ENCODE data around the gene RCC2.

The RCC2 gene

DNA sequence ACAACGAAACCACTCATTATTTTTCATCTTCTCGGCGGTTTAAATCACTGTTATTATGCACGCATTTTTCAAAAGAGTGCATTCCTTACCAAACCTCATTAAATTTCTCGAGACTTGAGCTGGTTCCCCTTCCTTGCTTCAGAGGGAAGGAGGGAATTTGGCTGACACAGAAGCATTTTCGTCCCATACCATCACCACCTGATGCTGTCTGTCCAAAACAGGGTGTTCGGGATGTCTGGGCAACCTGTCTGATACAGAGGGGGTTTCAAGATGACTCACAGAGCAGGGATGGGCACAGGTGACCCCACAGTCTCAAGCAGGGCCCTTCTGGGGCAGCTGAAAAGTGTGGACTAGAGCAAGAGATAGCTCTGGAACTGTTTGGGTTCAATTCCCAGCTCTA lies 12.3 kb upstream of the RCC2 start:
- H3K4me3 ChIP-seq (ENCODE audit: low read length), result no peak overlapping the region
- no peak for DNase-seq (ENCODE audit: low read depth, low spot score)

DNA sequence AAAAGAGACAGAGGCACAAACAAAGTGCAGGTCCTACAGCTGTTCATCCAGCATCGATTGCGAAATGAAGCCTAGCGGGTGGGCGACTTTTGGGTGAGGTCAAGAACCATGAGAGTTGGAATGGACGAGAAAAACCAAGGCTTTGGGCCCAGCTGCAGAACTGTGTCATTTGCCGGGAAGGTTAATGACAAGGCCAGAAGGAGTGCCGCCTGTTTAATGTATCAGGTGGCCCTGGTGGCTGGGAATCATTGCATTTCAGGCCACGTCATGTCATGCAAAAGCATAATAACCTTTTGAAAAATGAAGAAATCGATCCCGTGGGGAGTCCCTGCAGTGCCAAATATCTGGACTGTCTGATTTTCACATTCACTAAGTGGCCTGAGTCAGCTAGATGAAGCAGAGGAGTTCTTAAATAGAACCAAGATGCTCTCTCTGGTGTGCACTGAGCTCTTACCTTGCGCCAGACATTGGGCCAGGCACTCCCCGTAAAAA lies 8.1 kb upstream of the RCC2 start:
- no peak overlapping the region for H3K4me3 ChIP-seq (ENCODE audit: low read length)
- DNase-seq (ENCODE audit: low read depth, low spot score), result no peak

DNA sequence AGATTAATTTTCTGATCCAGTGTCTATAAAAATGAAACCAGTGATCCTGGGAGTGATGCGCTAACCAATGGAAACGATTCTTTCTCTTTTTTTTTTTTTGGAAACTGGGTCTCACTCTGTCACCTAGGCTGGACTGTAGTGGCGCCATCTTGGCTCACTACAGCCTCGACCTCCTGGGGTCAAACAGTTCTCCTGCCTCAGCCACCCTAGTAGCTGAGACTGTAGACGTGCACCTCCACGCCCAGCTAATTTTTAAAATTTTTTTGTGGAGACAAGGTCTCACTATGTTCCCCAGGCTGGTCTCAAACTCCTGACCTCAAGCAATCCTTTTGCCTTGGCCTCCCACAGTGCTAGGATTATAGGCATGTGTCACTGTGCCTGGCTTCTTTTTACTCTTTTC lies 3.4 kb upstream of the RCC2 start:
- H3K4me3 ChIP-seq (ENCODE audit: low read length), result no peak overlapping the region
- no peak for DNase-seq (ENCODE audit: low read depth, low spot score)

DNA sequence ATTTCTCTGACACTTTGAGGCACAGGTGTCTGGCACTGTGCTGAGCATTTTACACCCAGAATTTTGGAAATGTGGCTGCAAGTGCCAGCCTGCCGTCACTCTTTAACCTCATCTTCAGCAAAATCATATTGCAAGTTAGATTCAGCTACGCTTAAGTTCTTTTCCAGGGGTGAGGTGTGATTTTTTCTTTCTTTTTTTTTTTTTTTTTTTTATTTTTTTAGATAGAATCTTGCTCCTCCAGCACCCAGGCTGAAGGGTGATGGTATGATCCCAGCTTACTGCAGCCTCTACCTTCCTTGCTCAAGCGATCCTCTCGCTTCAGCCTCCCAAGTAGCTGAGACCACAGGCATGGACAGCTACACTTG lies 2.5 kb upstream of the RCC2 start:
- no peak overlapping the region for H3K4me3 ChIP-seq (ENCODE audit: low read length)
- no peak for DNase-seq (ENCODE audit: low read depth, low spot score)

DNA sequence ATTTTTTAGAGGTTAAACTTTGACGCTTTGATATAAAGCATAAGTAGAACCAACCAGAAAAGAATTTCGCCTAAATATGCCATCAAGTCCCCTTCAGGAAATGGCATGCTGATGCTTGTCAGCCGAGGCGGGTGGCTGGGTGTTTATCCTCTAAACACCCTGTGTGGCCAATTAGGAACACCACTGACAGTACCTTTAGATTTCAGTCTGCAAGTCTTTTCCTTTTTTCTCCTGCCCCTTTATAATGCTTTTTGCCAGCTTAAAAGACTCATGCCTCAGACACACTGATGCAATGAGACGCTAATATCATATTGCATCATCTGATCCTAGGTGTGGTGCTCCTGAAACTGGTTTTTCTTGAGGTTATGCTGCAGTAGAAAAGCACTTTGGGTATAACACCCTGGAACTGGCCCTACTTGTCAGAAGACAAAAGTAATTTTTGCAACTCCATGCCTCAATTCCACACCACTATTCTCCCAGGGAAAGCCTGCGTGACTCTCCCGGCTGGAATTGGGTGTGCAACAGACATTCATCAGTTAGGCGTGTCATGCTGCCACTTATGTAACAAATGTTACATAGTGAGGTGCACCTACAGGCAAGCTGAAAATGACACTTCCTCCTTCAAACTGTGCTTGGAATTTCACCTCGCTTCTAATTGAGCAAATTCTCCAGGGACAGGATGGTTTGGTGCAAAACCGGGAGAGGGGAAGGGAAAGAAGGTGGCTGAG lies 2.0 kb upstream of the RCC2 start:
- DNase-seq (ENCODE audit: low read depth, low spot score), result no peak

DNA sequence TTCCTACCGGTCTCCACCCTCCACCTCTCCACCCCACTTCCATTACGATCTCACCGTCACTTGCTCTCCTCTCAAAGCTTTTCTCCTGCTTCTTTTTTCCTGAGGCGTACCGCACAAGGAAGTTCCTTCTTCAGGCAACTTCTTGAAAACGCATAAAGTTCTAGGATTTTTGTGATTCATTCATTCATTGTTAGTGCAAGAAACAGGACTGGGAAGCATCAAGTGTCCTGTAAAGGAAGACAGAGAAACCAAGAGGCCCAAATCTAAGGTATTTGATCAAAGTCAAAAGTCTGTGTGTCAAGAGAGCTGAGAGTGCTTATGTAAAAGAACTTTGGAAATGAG lies 1.3 kb upstream of the RCC2 start:
- DNase-seq (ENCODE audit: low read depth, low spot score), result no peak
- H3K4me3 ChIP-seq (ENCODE audit: low read length), result no peak overlapping the region

More for the DNA sequence above, 2.0 kb upstream of the RCC2 start:
- H3K4me3 ChIP-seq (ENCODE audit: low read length), result no peak overlapping the region

DNA sequence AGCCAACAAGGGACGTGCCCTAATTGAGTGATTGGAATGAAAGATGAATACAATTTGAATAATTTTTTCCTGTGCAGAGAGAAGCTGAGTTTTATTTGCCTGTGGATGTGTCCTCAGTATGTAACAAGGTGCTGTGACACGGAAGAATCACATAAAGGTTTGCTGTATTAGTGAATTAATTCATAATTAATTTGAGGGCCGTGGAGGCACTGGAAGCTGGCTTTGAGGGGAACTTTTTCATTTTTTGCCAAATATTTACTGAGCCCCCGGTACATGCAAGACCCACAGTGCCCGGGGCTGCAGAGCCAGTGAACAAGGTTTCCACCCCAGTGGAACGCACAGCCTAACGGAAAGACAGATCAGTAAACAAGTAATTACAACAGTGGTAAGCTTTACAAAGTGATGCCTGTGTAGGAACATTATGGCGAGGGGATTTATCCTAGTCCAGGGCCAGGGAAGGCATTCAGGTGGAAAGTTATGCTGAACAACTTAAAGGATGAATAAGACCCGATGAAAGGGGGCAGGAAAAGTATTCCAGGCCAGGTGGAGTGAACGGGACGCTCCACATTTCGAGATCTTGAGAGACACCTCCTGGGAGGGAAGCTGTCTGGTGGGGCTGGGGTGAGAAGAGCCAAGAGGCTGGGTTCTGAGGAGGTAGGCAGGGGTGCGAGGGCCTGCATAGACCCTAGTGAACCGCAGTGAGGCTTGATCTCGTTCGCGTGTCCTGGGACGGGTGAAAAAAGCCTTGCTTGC lies 773 bp upstream of the RCC2 start:
- H3K4me3 ChIP-seq (ENCODE audit: low read length), result peak overlapping the region; percentile 63
- DNase-seq (ENCODE audit: low read depth, low spot score), result no peak

DNA sequence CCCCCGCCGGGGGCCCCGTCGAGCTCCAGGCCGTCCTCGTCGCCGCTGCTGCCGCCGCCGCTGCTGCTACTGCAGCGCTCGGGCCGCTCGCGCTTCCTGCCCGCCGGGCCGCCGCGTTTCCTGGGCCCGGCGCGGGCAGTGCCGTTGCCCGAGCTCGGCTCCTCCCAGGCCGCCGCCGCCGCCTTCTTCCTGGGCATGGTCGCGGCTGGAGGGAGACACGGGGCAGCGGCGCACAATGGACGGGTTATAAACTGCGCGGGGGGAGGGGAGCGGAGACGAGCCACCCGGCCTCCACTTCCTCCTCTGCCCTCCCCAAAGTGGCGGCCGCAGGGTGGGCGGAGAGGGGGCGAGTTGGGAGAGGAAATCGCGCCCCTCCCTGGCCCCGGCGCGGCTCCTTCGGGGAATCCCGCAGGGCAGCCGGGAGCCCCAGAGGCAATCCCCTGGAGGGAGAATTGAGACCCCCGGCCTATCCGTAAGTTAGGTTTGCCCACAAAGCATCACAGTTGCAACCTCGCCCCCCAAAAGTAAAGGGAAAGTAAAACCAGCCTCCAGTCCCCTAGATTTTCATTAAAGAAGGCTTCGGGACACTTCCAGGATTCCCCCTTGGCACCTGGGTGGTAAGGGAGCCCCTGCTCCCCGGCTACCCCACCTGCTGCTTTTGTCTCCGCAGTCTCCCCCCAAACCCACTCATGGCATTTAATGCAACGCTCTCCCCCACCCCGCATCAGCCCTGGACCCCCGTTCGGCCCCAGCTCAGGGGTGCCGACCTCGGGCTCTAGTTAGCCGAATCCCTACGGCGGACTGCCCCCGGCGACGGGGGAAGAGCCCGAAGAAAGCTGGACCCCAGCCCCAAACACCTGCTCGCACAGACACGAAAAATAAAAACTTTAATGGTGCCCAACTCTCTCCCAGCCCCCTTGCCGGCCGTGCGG lies 893 bp downstream of the RCC2 start:
- peak overlapping the region; percentile 89 for H3K4me3 ChIP-seq (ENCODE audit: low read length)
- peak; percentile 52 for DNase-seq (ENCODE audit: low read depth, low spot score)

DNA sequence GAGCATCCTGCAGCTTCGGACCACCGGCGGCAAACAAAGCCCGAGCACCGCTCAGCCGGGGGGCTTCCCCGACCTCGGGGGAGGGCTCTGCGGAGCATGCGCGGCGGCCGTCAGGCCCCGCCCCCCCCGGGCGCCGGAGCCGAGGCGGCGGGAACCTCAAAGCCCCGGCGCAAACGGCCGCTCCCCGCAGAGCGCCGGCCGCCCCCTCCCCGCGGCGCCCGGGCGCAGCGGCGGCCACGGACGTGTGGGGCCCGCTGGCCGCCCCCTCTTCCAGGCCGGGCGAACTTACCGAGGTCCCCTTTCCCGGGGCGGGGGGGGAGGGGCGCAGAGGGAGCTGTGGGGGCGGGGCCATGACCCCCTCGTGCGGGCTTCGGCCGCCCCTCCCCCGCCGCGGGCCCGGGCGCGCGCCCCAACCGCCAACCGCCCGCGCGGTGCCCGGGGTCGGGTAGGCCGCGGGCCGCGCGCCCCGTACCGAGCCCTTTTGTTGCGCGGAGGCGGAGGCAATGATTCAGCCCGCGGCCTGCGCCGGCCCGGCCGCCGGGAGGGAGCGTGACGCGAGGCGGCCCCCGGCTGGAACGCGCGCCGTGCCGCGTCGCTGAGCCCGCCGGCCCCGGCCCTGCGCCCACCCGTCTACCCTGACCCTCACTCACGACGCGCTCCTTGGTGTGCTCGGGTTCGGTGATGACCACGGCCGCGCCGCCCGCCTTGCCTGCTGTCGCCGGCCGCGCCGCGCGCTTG lies 1.7 kb downstream of the RCC2 start:
- DNase-seq (ENCODE audit: low read depth, low spot score), result no peak

DNA sequence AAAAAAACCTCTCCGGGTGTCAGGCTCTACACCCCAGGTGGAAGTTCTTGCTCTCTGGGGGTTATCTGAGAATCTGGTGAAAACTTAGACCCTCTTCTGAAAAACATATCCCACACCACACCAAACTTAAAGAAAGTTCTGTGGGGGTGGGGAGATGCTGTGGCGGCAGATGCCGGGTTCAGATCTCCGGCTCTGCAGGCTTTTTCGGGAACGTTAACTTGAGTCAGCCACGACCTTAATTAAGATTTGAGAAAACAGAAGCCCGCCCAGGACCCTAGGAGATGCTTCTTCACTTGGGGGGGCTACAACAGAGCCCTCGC lies 2.3 kb downstream of the RCC2 start:
- H3K4me3 ChIP-seq (ENCODE audit: low read length), result peak overlapping the region; percentile 71
- no peak for DNase-seq (ENCODE audit: low read depth, low spot score)

More for the DNA sequence above, 1.7 kb downstream of the RCC2 start:
- H3K4me3 ChIP-seq (ENCODE audit: low read length), result peak overlapping the region; percentile 89

DNA sequence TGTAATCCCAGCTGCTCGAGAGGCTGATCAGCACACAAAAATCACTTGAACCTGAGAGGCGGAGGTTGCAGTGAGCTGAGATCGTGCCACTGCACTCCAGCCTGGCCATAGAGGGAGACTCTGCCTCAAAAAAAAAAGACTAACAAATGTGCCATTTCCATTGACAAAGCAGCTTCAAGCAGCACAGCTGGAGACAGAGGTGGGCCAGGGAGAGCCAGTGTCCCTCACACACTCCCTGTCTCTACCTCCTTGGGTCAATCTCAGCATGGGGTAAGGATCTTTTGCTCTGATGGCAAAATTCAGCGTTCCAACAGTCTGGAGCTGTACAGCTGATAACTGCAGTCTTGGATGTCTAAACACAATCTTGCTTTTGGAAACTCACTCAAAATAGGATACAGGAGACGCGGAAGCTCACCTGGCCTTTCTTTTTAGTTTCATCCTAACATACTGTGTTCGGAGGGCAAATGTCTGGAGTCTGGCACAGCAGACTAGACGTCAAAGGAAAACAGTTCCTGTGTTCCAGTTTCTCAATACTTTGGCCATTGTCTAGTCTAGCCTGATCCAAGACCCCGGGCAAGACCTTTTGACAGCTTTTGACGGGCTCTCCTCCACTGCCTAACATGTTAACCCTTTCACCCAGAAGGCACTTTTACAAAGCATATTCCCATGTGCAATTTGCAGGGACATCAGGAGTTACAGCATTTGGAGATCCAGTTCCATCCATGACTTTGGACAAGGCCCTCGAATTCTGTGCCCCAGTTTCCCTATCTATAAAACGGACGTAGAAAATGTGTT lies 2.9 kb downstream of the RCC2 start:
- peak overlapping the region; percentile 71 for H3K4me3 ChIP-seq (ENCODE audit: low read length)
- DNase-seq (ENCODE audit: low read depth, low spot score), result no peak

DNA sequence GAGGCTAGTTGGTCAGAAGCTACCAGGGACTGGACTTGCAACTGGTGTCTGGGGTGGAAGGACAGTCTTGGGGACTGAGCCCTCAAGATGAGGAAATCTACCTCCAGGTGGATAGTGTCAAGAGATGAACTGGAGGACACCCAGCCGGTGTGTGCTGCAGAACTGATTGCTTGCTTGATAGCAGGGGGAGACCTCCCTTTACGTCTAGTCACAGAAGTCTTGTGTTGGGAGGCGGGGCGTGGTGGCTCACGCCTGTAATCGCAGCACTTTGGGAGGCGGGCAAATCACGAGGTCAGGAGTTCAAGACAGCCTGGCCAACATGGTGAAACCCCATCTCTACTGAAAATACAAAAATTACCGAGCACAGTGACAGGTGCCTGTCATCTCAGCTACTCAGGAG lies 4.9 kb downstream of the RCC2 start:
- DNase-seq (ENCODE audit: low read depth, low spot score), result no peak
- no peak overlapping the region for H3K4me3 ChIP-seq (ENCODE audit: low read length)

DNA sequence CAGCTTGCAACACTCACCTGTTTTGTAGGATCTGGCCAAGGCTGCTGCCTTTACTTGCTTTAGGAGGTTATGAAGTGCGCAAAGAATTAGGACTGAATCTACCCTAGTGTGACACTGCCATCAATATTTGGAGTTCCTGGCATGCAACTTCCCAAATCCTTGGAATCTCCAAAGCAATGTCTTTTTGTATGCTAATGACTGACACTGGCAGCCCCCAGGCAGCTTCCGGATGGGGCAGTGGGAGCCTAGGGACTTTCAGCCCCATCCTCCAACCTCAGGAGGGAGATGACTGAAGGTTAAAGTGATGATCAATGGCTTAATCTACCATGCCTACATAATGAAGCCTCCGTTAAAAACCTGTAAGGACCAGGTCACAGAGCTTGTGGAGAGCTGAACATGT lies 5.5 kb downstream of the RCC2 start:
- DNase-seq (ENCODE audit: low read depth, low spot score), result no peak
- no peak overlapping the region for H3K4me3 ChIP-seq (ENCODE audit: low read length)

DNA sequence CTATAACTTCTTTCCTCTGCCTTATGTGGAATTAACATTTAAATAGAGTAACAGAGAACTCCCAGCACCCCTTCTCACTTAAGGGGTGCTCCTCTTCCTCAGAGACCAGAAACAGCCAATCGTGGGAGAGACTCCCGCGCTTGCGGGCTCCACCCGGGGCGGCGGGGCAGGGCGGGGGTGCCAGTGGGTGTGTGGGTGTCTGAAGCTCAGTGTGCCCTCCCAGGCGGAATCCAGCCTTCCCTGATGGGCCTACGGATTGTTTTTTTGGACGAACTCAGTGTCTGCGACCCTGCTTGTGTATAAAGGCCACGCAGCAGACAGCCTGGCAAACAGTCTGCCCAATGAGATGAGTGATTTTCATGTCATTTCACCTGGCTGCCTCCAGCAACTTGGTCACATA lies 6.2 kb downstream of the RCC2 start:
- no peak overlapping the region for H3K4me3 ChIP-seq (ENCODE audit: low read length)
- DNase-seq (ENCODE audit: low read depth, low spot score), result no peak

DNA sequence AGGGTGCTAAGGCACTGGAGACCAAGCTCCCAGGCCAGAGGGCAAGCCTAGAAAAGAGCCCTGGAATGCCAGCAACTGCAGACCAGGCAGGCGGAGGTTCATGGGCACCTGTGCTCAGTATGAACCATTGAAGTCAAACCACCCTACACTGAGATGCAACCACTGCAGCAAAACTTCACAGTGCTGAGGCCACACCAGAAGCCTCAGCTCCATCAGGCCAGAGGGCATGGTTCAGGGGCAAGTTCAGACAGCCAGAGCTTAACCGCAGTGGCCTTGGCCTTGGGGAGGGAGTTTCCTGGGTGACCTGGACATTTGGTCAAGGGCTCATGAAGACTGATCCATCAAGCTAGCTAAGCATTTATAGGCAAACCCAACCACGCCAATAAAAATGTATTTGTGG lies 7.1 kb downstream of the RCC2 start:
- DNase-seq (ENCODE audit: low read depth, low spot score), result no peak
- H3K4me3 ChIP-seq (ENCODE audit: low read length), result no peak overlapping the region

DNA sequence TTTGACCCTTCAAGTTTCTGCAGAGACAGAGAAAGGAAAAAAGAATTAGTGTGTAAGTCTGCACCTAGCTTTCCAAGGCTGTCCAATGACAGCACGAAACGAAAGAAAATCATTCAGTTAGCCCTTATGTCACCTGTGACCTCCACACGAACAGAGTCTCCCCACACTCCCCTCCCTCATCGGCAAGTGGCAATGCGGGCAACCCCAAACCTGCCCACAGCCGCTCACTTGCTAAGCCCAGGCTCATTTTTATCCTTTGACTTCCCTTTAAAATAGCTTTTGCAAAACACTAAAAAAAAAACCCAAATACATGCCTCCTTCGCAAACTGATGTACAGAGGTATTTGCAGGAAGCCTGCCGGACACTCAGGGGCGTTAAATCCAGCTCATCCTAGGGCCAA lies 10.3 kb downstream of the RCC2 start:
- no peak for DNase-seq (ENCODE audit: low read depth, low spot score)
- H3K4me3 ChIP-seq (ENCODE audit: low read length), result no peak overlapping the region

DNA sequence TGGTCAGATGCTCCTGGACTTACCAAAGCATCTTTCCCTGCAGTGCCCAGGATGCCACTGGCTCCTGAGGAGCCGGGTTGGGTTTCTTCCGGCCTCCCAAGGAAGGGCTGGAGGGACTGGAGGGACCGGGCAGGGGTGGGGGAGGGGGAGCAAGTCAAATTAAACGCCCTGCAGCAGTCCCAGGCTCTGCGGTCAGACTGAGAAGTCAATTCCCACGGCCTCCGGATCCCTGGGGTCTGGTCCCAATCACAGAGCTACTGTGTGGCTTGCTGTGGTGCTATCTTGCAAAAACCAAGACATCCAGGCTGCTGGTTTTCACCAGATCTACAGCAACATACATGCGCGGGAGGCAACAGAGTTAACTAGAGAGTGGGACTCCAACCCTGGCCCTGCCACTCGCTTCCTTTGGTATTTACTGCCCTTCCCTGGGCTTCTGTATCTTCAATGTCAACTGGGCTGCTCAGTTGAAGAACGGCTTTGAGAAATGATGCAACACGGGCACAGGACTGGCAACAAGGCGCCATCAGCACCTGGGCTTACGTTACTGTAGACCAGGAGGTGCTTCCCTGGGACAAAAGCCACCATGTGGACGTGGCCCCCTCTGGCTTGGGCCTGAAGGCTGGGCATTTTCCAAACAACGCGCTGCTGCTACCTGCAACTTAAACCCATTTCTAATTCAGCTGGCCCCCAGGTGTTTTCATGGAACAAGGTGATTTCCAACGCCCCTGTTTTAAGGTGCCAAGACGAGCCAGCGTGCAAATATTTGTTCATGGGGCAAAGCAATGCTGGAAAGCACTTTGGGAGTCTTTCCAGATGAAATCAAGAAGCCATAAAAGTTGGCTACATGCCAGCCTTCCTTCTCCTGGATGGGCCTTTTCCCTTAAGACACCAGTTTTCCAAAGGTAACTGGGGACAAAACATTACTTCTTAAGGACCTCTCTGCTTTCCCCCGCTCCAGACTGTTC lies 11.5 kb downstream of the RCC2 start:
- no peak for DNase-seq (ENCODE audit: low read depth, low spot score)

More for the DNA sequence above, 11.5 kb downstream of the RCC2 start:
- H3K4me3 ChIP-seq (ENCODE audit: low read length), result no peak overlapping the region
